Measurements from ENCODE around the gene PIP5K1C.

The PIP5K1C gene, protein sequence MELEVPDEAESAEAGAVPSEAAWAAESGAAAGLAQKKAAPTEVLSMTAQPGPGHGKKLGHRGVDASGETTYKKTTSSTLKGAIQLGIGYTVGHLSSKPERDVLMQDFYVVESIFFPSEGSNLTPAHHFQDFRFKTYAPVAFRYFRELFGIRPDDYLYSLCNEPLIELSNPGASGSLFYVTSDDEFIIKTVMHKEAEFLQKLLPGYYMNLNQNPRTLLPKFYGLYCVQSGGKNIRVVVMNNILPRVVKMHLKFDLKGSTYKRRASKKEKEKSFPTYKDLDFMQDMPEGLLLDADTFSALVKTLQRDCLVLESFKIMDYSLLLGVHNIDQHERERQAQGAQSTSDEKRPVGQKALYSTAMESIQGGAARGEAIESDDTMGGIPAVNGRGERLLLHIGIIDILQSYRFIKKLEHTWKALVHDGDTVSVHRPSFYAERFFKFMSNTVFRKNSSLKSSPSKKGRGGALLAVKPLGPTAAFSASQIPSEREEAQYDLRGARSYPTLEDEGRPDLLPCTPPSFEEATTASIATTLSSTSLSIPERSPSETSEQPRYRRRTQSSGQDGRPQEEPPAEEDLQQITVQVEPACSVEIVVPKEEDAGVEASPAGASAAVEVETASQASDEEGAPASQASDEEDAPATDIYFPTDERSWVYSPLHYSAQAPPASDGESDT

DNA sequence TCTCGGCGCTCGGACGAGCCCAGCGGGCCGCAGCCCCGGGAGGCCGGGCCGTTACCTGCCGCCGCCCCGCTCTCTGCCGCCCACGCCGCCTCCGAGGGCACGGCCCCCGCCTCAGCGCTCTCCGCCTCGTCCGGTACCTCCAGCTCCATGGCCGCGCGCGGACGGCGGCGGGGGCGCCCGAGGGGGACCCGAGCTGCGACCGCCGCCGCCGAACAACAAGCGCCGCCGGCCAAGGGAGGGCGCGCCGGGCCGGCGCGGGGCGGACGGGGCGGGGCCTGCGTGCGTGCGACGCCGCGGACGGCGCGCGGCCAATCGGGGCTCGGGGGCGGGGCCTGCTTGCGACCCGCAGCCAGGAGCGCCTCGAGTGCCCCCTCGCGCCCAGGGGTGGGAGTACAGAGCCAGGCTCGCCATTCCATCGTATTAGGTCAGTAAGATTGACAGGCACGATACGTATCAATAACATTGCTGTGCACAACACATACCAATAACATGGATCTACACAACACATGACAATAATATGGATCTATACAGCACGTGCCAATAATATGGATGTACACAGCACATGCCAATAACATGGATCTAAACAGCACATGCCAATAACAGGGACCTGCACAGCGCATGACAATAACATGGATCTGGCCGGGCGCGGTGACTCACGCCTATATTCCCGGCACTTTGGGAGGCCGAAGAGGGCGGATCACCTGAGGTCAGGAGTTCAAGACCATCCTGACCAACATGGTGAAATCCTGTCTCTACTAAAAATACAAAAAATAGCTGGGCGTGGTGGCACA is at the start of gene PIP5K1C:
Gene PIP5K1C (minus strand): TSS at position 227 of the 791 bp plus-strand sequence. CDS start 78 bp downstream, at position 149.
- peak; percentile 68 for DNase-seq (ENCODE audit: low read depth)

DNA sequence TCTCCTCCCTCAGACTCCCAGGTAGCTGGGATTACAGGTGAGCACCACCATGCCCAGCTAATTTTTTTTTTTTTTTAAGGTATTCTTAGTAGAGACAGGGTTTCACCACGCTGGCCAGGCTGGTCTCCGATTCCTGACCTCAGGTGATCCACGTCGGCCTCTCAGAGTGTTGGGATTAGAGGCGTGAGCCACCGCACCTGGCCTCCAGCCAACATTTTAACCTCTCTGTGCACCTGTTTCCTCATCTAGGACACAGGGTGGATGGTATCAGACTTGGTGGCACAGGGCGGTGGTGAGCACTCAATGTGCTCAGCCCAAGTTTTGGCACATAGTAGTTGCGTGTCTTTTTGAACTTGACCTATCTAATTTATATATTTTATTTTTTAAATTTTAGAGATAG is 48.7 kb upstream of the PIP5K1C start:
- DNase-seq (ENCODE audit: low read depth) = no peak

DNA sequence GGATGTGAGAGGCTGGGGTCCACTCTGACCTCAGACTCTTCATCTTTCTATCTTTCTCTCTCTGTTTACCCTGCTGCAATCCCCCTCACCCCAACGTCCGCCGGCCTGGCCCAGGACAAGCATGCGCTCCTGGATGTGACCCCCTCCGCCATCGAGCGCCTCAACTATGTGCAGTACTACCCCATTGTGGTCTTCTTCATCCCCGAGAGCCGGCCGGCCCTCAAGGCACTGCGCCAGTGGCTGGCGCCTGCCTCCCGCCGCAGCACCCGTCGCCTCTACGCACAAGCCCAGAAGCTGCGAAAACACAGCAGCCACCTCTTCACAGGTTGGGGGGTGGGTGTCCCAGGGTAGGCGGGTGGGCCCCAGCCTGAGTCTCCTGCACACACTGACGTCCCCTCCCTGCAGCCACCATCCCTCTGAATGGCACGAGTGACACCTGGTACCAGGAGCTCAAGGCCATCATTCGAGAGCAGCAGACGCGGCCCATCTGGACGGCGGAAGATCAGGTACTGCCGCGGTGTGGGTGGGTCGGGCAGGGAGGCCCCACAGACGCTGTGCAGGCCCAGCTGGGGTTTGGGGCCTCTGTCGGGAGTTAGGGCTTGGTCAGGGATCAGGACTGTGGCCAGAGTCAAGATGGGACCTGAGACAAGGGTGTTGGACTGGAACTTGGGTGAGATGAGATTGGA is 46.2 kb upstream of the PIP5K1C start:
- no peak for DNase-seq (ENCODE audit: low read depth)

DNA sequence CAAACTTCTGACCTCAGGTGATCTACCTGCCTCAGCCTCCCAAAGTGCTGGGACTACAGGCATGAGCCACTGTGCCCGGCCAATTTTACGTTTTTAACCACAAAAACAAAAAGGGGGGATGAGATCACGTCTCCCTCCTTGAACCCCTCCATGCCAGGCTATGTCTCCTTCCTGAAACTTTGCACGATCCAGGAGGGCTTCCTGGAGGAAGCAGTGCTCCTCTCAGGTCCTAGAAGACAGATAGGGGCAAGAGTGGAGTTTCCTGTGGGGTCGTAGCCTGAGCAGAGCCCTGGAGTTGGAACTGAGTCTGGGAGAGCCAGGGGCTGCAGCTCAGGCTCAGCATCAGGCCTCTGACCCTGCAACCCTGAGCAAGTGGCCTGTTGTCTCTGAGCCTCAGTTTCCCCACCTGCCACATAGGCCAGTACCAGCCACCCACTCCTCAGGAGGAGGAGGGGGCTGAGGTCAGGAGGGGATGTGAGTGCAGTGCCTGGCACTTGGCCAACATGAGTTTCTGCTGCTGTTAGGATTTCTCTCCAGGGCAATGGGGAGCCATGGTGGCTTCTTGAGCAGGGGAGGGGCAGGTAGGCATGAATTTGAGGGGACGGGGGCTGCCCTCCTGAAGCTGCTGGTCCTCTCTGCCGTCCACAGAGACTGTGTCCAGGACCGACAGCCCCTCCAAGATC is 45.2 kb upstream of the PIP5K1C start:
- no peak for DNase-seq (ENCODE audit: low read depth)

GRCh38 chr19:3743486-3743885 is 43.2 kb upstream of the PIP5K1C start:
- peak; percentile 31 for DNase-seq (ENCODE audit: low read depth)

- DNase-seq (ENCODE audit: low read depth) = no peak
Measured at GRCh38 chr19:3740431-3740830, 40.2 kb upstream of the PIP5K1C start.

- DNase-seq (ENCODE audit: low read depth) = no peak
Measured at GRCh38 chr19:3738477-3739220, 38.4 kb upstream of the PIP5K1C start.

DNA sequence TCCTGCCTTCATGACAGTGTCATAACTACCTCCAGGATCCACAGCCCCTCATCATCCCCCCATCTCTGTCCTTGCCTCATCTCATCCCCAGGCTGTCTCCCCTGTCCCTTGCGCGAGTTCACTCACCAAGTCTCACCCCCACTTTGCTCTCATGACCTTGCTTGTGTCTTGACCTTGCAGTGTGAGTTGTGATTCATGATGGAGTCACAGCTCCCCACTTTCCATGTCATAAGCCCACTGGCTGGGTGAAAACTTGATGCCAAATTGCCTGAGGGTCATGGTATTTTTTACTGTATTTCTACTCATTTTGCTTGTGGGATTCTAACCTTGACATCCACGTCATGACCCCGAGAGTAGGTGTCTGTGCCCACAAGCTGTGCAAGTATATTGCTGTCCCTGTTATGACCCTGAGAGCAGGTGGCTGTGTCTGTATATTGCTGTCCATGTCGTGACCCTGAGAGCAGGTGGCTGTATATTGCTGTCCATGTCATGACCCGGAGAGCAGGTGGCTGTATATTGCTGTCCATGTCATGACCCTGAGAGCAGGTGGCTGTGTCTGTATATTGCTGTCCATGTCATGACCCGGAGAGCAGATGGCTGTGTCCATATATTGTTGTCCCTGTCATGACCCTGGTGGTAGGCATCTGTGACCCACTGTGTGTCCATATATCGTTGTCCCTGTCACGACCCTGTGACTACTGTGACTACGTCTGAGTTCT is 37.4 kb upstream of the PIP5K1C start:
- DNase-seq (ENCODE audit: low read depth) = no peak

DNA sequence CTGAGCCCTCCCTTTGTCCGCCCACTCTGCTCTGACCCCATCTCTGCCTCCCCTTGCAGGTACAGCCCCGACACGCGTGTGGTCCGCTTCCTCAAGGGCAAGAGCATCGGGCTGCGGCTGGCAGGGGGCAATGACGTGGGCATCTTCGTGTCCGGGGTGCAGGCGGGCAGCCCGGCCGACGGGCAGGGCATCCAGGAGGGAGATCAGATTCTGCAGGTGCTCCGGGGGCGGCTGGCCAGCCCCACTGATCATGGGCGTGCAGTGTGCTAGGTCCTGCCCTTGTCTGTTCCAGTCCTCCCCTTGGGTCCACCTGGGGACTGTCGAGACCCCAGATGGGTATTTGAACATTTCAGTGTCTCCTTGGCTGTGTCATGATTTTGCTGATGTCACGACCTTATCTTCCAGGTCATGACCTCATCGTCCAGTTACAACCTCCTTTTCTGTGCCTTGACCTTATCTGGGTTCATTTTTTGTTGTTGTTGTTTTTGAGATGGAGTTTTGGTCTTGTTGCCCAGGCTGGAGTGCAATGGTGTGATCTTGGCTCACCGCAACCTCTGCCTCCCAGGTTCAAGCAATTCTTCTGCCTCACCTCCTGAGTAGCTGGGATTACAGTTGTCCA is 35.9 kb upstream of the PIP5K1C start:
- DNase-seq (ENCODE audit: low read depth) = no peak

DNA sequence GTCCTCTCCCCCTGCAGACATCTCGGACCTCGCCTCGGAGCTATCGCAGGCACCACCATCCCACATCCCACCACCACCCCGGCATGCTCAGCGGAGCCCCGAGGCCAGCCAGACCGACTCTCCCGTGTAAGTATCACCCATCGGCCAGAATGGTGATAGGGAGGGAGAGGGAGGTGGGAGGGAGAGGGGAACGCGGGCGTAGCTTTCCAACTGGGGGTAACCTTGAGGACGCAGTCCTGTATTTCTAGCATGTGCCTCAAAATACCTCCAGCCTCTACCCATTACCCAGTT is 34.0 kb upstream of the PIP5K1C start:
- no peak for DNase-seq (ENCODE audit: low read depth)

- no peak for DNase-seq (ENCODE audit: low read depth)
Measured at GRCh38 chr19:3733549-3734309, 33.5 kb upstream of the PIP5K1C start.

DNA sequence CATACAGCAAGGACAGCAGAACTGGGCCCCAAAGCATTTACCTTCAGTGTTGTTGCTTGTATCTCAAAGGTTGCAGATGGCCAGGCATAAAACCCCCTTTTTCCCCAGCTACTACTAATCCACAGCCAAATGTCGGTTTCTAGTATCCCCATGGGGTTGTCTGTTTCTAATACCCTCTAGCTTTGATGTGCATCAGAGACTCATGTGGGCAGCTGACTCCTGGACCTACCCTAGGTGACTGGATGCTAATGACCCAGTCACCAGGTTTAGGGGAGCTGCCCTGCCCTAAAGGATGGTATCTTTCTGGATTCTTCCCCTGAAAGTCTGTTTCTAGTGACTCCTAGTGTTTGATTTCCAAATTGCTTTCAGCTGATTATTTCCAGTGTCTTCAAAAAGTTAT is 31.8 kb upstream of the PIP5K1C start:
- DNase-seq (ENCODE audit: low read depth) = no peak

DNA sequence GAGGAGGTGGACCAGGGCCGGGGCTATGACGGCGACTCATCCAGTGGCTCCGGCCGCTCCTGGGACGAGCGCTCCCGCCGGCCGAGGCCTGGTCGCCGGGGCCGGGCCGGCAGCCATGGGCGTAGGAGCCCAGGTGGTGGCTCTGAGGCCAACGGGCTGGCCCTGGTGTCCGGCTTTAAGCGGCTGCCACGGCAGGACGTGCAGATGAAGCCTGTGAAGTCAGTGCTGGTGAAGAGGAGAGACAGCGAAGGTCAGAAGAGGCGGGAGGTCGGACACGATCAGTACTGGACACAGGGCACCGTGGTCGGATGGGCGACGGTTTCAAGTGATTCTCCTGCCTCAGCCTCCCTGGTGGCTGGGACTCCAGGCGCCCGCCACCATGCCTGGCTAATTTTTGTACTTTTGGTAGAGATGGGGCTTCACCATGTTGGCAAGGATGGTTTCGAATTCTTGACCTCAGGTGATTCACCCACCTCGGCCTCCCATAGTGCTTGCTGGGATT is 30.2 kb upstream of the PIP5K1C start:
- no peak for DNase-seq (ENCODE audit: low read depth)

- DNase-seq (ENCODE audit: low read depth) = peak; percentile 12
Measured at GRCh38 chr19:3725640-3726310, 25.5 kb upstream of the PIP5K1C start.

GRCh38 chr19:3725121-3725520 is 24.9 kb upstream of the PIP5K1C start:
- DNase-seq (ENCODE audit: low read depth) = no peak

DNA sequence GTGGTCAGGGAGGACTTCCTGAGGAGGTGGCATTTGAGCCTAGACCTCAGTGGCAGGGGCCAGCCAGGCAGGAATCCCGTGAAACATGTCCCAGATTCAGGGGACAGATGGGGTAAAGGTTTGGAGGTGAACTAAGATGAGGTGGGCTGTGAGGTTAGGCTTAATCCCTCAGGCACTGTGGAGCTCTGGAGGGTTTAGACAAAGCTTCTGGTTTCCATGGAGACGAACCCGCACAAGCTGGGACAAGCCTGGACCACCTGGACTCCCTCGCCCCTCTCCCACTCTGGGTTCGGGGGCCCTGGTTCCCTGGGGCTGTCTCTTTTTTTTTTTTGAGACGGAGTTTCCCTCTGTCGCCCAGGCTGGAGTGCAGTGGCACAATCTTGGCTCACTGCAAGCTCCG is 23.6 kb upstream of the PIP5K1C start:
- DNase-seq (ENCODE audit: low read depth) = no peak

GRCh38 chr19:3723110-3723488 is 22.8 kb upstream of the PIP5K1C start:
- DNase-seq (ENCODE audit: low read depth) = no peak

GRCh38 chr19:3722443-3723109 is 22.3 kb upstream of the PIP5K1C start:
- DNase-seq (ENCODE audit: low read depth) = no peak
